ENCODE data around the gene STT3B.

DNA sequence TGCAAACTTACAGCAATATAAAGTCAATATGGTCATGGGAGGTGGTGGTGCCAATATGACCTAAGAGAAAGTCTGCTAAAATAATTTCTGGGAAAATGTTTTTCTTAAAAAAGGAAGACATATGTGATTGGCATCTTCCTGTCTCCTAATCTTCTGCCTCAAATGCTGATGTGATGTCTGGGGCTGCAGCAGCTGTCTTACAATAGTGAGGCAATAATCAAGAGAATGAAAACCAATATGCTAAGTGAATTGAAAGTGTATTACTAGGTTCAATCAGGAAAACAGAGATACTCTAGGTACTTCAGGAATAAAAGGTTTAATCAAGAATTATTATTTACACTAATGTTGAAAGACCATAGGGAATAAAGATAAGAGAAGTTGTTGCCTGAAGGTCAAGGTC lies 7.2 kb upstream of the STT3B start:
- TF ChIP-seq RAD21 (CRISPR knock-in tag; IDR thresholded peaks at IDR 0.05) (no peak), RBM22 (optimal IDR thresholded peaks at IDR 0.05; ENCODE audit: low read length) (no peak), MAFK (conservative IDR thresholded peaks at IDR 0.05 in 1 of 2, IDR thresholded peaks at IDR 0.05 in 1 of 2; ENCODE audit: low read length in 2 of 2) (no peak), KDM5A (IDR thresholded peaks at IDR 0.05; ENCODE audit: borderline replicate concordance, low read length) (no peak)
- TF ChIP-seq, protein P1, sequence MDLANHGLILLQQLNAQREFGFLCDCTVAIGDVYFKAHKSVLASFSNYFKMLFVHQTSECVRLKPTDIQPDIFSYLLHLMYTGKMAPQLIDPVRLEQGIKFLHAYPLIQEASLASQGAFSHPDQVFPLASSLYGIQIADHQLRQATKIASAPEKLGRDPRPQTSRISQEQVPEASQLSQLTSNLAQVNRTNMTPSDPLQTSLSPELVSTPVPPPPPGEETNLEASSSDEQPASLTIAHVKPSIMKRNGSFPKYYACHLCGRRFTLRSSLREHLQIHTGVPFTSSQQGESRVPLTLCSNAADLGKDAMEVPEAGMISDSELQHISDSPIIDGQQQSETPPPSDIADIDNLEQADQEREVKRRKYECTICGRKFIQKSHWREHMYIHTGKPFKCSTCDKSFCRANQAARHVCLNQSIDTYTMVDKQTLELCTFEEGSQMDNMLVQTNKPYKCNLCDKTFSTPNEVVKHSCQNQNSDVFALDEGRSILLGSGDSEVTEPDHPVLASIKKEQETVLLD (CRISPR knock-in tag; IDR thresholded peaks at IDR 0.05; ENCODE audit: low read depth): no peak
- TF ChIP-seq, protein P2, sequence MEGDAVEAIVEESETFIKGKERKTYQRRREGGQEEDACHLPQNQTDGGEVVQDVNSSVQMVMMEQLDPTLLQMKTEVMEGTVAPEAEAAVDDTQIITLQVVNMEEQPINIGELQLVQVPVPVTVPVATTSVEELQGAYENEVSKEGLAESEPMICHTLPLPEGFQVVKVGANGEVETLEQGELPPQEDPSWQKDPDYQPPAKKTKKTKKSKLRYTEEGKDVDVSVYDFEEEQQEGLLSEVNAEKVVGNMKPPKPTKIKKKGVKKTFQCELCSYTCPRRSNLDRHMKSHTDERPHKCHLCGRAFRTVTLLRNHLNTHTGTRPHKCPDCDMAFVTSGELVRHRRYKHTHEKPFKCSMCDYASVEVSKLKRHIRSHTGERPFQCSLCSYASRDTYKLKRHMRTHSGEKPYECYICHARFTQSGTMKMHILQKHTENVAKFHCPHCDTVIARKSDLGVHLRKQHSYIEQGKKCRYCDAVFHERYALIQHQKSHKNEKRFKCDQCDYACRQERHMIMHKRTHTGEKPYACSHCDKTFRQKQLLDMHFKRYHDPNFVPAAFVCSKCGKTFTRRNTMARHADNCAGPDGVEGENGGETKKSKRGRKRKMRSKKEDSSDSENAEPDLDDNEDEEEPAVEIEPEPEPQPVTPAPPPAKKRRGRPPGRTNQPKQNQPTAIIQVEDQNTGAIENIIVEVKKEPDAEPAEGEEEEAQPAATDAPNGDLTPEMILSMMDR (CRISPR knock-in tag; IDR thresholded peaks at IDR 0.05): no peak
- TF ChIP-seq, protein P3, sequence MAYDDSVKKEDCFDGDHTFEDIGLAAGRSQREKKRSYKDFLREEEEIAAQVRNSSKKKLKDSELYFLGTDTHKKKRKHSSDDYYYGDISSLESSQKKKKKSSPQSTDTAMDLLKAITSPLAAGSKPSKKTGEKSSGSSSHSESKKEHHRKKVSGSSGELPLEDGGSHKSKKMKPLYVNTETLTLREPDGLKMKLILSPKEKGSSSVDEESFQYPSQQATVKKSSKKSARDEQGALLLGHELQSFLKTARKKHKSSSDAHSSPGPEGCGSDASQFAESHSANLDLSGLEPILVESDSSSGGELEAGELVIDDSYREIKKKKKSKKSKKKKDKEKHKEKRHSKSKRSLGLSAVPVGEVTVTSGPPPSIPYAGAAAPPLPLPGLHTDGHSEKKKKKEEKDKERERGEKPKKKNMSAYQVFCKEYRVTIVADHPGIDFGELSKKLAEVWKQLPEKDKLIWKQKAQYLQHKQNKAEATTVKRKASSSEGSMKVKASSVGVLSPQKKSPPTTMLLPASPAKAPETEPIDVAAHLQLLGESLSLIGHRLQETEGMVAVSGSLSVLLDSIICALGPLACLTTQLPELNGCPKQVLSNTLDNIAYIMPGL (CRISPR knock-in tag; IDR thresholded peaks at IDR 0.05; ENCODE audit: borderline replicate concordance in 1 of 2, low read depth in 1 of 2): no peak
